Right atrium auricular region (tissue), 2 donors: ENCODE data around the gene CTTN. TPM values are rescaled to one million over a fixed set of nuclear protein-coding genes. Genes with fewer than 3 reads are reported as not detected.
"Not testable (repeated sequence)": the region's sequence is repeated elsewhere in the genome, so short reads cannot be mapped to it uniquely, and the experiment has no call there.

ENCODE experiments used
- DNase-seq: peaks from one replicate; pipeline ENCODE4 v3.0.0-alpha.2; 2019; ENCODE audit warnings: low spot score
- H3K27ac ChIP-seq, 2 donors: fragments of 200-600 bp; sonication (generic); 1 replicate in 1 of 2; 2 replicates in 1 of 2; pipeline ENCODE4 v1.5.1; 2016 to 2019
- H3K27me3 ChIP-seq, 2 donors: fragments of 200-600 bp; sonication (generic); one replicate each; pipeline versions ENCODE4 v1.5.1 to v1.6.0; 2017 to 2019
- H3K36me3 ChIP-seq: fragments of 200-600 bp; sonication (generic); one replicate; pipeline ENCODE4 v1.5.1; 2016
- H3K4me1 ChIP-seq, 2 donors: fragments of 200-600 bp; sonication (generic); one replicate each; pipeline versions ENCODE4 v1.5.1 to v1.6.0; 2017 to 2019
- H3K4me3 ChIP-seq, 2 donors: fragments of 200-600 bp; sonication (generic); 1 replicate in 1 of 2; 2 replicates in 1 of 2; pipeline ENCODE4 v1.5.1; 2017 to 2019; ENCODE audit warnings: mild to moderate bottlenecking in 1 of 2, moderate library complexity in 1 of 2
- H3K9me3 ChIP-seq, 2 donors: fragments of 200-600 bp; sonication (generic); one replicate each; pipeline ENCODE4 v1.5.1; 2019
- CTCF ChIP-seq, 2 donors: fragments of 200-600 bp; sonication (generic); IDR thresholded peaks; one replicate each; pipeline ENCODE4 v1.5.1; 2019; ENCODE audit warnings: antibody characterized with exemption in 2 of 2
- total RNA-seq, 2 donors: library from RNA; depleted of rRNA; stranded (reverse); fragments of >200 nt; gene quantifications; one replicate each; pipeline ENCODE4 v1.1.0, GENCODE V29; 2016

Gene CTTN
- total RNA-seq, 2 donors from 2014 or later, result 67.0 to 99.2 TPM

DNA sequence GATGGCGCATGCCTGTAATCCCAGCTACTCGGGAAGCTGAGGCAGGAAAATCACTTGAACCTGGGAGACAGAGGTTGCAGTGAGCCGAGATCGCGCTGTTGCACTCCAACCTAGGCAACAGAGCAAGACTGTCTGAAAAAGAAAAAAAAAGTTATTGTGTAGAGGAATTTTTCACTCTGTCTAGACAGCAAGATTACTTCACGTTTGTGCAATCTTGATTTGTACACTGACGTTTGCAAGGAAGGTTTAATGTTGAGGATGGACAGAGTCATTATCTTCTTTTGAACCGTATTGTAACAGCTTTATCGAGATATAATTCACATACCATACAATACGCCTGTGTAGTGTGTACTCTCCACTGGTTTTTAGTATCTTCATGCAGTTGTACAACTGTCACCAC, 3.7 kb downstream of the CTTN start:
- H3K4me3 ChIP-seq, result no peak overlapping the region
- H3K27ac ChIP-seq, result no peak overlapping the region
- TF ChIP-seq CTCF (IDR thresholded peaks at IDR 0.05), result no peak
- peaks cover 0 to 29% of the 10 kb centered on the region in 2 donors for H3K4me1 ChIP-seq
- no peaks in the 10 kb centered on the region for H3K27me3 ChIP-seq
- no peaks in the 10 kb centered on the region for H3K9me3 ChIP-seq
- no peak for DNase-seq
- peaks cover 21% of the 10 kb centered on the region for H3K36me3 ChIP-seq

DNA sequence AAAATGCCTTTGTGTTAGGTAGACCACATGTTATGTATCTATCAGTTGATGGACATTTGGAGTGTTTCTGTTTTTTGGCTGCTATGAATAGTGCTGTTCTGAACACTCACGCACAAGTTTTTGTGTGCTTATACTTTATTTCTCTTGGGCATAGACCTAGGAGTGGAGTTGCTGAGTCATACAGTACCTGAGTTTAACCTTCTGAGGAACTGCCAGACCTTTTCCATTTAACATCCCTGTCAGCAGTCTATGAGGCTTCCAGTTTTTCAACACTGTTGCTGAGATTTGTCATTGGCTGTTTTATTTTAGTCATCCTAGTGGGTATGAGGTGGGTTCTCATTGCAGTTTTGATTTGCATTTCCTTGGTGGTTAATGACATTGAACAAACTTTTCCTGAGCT, 4.4 kb downstream of the CTTN start:
- no peak overlapping the region for H3K27ac ChIP-seq
- H3K9me3 ChIP-seq, result no peaks in the 10 kb centered on the region
- H3K4me3 ChIP-seq, result no peak overlapping the region
- peaks cover 0 to 24% of the 10 kb centered on the region in 2 donors for H3K4me1 ChIP-seq
- TF ChIP-seq CTCF (IDR thresholded peaks at IDR 0.05), result no peak
- peaks cover 28% of the 10 kb centered on the region for H3K36me3 ChIP-seq
- no peaks in the 10 kb centered on the region for H3K27me3 ChIP-seq
- DNase-seq, result no peak

- Histone ChIP-seq H3K9me3 (no peaks in the 10 kb centered on the region), H3K4me1 (peaks cover 0 to 16% of the 10 kb centered on the region in 2 donors), H3K27ac (no peak overlapping the region), H3K36me3 (peaks cover 42% of the 10 kb centered on the region), H3K27me3 (no peaks in the 10 kb centered on the region), H3K4me3 (no peak overlapping the region)
- TF ChIP-seq CTCF (IDR thresholded peaks at IDR 0.05), result no peak
- DNase-seq, result no peak
Measured at GRCh38 chr11:70404244-70404643, 5.9 kb downstream of the CTTN start.

- TF ChIP-seq CTCF (IDR thresholded peaks at IDR 0.05), result no peak
- Histone ChIP-seq H3K4me3 (no peak overlapping the region), H3K9me3 (no peaks in the 10 kb centered on the region), H3K36me3 (peaks cover 58% of the 10 kb centered on the region), H3K27ac (no peak overlapping the region), H3K27me3 (no peaks in the 10 kb centered on the region), H3K4me1 (peaks cover 0 to under 1% of the 10 kb centered on the region in 2 donors)
- DNase-seq, result no peak
Measured at GRCh38 chr11:70405679-70406395, 7.5 kb downstream of the CTTN start.

GRCh38 chr11:70407121-70407520, 8.8 kb downstream of the CTTN start:
- no peak for TF ChIP-seq CTCF (IDR thresholded peaks at IDR 0.05)
- Histone ChIP-seq H3K4me1 (no peaks in the 10 kb centered on the region), H3K36me3 (peaks cover 71% of the 10 kb centered on the region)

GRCh38 chr11:70407814-70408213, 9.5 kb downstream of the CTTN start:
- no peak overlapping the region for H3K4me3 ChIP-seq
- H3K27me3 ChIP-seq, result no peaks in the 10 kb centered on the region
- no peaks in the 10 kb centered on the region for H3K4me1 ChIP-seq
- H3K27ac ChIP-seq, result no peak overlapping the region
- peaks cover 78% of the 10 kb centered on the region for H3K36me3 ChIP-seq
- DNase-seq, result no peak
- H3K9me3 ChIP-seq, result no peaks in the 10 kb centered on the region
- no peak for TF ChIP-seq CTCF (IDR thresholded peaks at IDR 0.05)

More at GRCh38 chr11:70407121-70407520, 8.8 kb downstream of the CTTN start:
- Histone ChIP-seq H3K27ac (no peak overlapping the region), H3K9me3 (no peaks in the 10 kb centered on the region), H3K4me3 (no peak overlapping the region), H3K27me3 (no peaks in the 10 kb centered on the region)
- DNase-seq, result no peak

DNA sequence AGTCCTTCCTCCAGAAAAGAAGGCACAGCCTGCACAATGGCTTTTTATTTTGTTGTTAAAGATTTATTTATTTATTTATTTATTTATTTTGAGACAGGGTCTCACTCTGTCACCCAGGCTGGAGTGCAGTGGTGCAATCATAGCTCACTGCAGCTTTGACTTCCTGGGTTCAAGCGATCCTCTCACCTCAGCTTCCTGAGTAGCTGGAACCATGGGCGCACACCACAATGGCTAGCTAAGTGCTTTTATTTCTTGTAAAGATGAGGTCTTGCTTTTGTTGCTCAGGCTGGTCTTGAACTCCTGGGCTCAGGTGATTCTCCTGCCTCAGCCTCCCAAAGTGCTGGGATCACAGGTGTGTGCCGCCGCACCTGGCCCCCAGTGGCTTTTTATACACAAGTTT, 10.0 kb downstream of the CTTN start:
- H3K4me1 ChIP-seq, H3K27me3 ChIP-seq, H3K27ac ChIP-seq, DNase-seq, H3K9me3 ChIP-seq, H3K4me3 ChIP-seq: not testable (repeated sequence)
- H3K36me3 ChIP-seq, result peaks cover 83% of the 10 kb centered on the region
